Nucleus accumbens (tissue), 56 donors: ENCODE measurements around the gene NDEL1.
A peak's percentile ranks its signal among the peaks of the same experiment; 100 is the strongest.

Source experiments
- DNase-seq, 56 donors: peaks; one replicate each; lab custom pipeline; 2025; lab: John Stamatoyannopoulos, UW

NDEL1 gene

GRCh38 chr17:8475781-8476180 lies 40.1 kb downstream of the NDEL1 start:
- no peak for DNase-seq

DNA sequence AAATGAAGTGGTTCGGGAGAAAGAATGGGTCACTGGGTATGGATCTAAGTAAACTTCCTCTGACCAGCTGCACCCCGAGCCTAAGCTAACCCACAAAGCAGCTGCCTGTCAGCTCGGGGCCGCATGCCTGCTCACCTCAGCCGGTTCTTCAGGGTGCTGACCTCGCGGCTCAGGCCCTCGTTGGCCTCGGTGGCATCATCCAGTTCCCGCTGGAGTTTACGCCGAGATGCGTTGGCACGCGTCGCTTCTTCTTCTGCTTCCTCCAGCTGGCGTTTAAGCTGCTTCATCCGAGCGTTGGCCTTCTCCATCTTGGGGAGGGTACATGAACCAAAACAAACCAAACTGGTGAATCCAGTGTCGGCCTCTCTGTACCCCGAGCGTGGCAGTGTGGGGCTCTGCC lies 41.1 kb downstream of the NDEL1 start:
- DNase-seq = no peak

GRCh38 chr17:8477171-8477570 lies 41.5 kb downstream of the NDEL1 start:
- DNase-seq = no peak

- DNase-seq = no peak
Measured at GRCh38 chr17:8477715-8478441, 42.2 kb downstream of the NDEL1 start.

GRCh38 chr17:8479431-8479947 lies 43.8 kb downstream of the NDEL1 start:
- DNase-seq = peak in 51 of 56 donors; percentile 13 to 88 (median 71)

- DNase-seq = no peak
Measured at GRCh38 chr17:8480011-8480976, 44.6 kb downstream of the NDEL1 start.

GRCh38 chr17:8481089-8481488 lies 45.4 kb downstream of the NDEL1 start:
- peak in 3 of 56 donors; percentile 18 to 29 (median 21) for DNase-seq

DNA sequence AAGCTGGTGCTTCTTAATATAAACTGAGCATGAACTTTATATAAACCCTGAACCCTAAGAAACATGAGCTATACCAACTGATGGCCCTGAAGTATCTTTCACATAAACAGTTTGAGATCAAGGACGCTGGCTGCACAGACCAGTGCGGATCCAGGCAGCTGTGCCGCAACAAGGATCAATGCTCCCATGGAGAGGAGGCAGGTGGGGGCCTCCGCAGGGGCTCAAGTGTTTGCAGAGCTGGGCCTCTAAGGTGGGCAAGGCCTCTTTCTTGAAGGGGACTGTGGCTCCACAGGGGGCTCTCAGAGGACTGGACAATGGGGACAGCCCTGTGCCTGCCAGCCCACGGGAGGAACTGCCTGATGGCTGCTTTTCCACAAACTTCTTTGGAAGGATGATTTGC lies 46.0 kb downstream of the NDEL1 start:
- no peak for DNase-seq

DNA sequence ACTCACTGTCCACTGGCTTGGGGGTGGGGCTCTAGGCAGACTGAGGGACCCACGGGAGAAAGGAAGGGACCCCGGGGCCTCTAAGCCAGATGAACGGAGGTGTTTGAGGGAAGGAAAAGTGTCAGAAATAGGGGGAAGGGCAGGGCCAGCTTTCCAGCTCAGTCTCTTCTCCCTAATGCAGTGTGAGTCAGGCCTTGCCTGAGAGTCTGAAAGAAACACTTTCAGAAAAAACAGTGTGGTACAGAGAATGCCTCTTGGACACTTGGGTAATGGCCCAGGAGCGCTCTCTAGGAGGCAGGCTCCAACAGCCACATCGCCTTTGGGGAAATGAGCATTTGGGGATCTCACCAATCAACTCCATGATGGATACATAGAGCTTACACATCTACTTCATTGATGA lies 46.9 kb downstream of the NDEL1 start:
- peak in 5 of 56 donors; percentile 9 to 34 (median 16) for DNase-seq

GRCh38 chr17:8484465-8484864 lies 48.8 kb downstream of the NDEL1 start:
- DNase-seq = no peak

GRCh38 chr17:8485491-8485890 lies 49.8 kb downstream of the NDEL1 start:
- no peak for DNase-seq

GRCh38 chr17:8487130-8487645 lies 51.5 kb downstream of the NDEL1 start:
- DNase-seq = no peak

GRCh38 chr17:8487743-8488142 lies 52.1 kb downstream of the NDEL1 start:
- no peak for DNase-seq

DNA sequence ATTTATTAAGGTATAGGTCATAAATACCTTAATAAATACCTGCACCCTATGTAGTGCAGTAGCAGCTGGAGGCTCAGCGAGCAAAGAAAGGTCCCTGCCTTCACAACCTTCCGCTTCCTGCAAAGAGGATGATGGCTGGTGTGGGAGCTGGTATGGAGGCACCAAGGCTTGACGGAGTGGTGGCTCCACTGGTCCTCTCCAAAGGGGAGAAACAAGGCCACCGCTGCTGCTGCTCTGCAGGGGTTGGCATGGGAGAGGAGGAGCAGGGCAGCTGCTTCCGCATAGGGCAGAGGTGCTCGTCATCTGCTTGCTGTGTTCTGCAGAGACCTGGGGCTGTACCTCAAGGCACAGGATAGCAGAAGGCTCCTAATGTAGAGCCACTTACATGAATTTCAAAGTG lies 52.8 kb downstream of the NDEL1 start:
- no peak for DNase-seq

DNA sequence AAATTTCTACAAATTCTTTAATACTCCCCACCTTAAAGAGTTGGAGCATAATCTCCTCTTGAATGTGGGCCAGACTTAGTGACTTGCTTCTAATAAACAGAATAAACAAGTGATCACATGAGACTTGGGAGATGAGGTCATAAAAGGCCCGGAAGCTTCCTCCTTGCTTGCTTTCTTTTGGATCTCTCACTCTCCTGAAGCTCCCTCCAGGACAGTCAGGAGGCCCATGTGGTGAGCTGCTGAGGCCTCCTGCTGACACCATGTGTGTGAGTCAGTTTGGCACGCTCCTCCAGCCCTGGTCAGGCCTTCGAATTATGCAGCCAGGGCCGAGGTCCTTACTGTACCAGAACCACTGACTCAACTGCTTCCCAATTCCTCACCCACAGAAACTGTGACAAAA lies 53.2 kb downstream of the NDEL1 start:
- DNase-seq = peak in 1 of 56 donors; percentile 35

GRCh38 chr17:8489841-8490240 lies 54.2 kb downstream of the NDEL1 start:
- DNase-seq = no peak

DNA sequence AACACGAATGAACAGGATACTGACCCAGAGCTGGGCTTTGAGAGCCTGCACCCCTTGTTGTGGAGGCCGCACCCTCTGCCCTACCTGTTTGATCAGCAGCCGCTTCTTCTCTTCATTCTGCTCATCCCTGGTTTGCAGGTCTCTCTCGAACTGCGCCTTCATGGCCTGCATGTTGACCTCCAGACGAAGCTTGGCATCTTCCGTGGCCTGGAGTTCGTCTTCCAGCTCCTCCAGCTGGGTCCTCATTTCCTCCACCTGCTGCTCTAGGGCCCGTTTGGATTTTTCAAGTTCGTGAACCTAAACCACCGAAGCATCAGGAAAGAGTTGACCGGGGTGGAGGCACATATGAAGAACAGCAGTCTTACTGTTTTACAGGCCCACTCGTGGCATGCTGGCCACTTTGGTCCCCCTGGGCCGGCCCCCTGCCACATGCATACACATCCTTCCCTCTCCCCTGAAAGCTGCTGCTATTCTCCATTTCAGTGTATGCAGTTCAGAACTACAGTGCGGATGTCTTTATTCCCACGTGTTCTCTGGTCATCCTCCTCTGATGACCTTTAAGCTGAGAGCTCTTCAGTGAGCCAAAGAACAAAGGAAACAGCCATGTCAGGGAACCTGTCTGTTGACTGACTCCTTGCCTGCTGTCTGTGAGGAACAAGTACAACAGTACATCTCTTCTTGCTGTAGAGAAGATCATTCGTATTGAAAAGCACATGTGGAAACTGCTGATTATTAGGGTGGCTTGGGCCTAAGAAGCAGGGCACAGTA lies 54.8 kb downstream of the NDEL1 start:
- no peak for DNase-seq

- DNase-seq = no peak
Measured at GRCh38 chr17:8492121-8492520, 56.4 kb downstream of the NDEL1 start.

GRCh38 chr17:8494021-8494420 lies 58.3 kb downstream of the NDEL1 start:
- DNase-seq = no peak

DNA sequence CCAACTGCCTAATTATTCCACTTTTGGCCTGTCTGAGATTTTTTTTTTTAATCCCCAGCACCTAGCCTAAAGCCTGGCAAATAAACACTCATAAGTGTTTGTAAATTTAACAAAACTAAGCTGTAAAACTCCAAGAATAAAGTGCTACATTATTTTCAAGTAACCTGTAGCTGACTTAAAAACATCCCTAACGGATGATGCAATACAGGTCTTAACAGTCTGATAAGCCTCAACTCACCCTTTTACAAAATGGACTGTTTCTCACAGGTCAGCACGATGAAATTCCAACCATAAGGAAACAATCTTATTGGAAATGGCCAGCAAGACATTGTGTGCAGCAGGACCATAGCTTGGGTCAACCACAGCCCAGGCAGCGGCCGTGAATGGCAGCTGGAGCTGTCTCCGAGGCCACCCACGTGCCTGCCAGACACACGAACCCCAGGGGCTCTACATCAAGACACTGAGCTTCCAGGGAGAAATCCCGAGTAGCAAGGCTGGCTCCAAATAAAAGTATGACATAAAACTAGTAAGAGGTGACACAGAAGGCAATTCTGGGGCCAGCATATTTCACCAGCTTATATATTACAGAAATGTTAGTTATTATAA lies 58.9 kb downstream of the NDEL1 start:
- no peak for DNase-seq
